Measurements from ENCODE around the gene PRRG2.
A peak's percentile ranks its signal among the peaks of the same experiment; 100 is the strongest.
"Not testable (repeated sequence)": the region's sequence is repeated elsewhere in the genome, so short reads cannot be mapped to it uniquely, and the experiment has no call there.

PRRG2 gene

DNA sequence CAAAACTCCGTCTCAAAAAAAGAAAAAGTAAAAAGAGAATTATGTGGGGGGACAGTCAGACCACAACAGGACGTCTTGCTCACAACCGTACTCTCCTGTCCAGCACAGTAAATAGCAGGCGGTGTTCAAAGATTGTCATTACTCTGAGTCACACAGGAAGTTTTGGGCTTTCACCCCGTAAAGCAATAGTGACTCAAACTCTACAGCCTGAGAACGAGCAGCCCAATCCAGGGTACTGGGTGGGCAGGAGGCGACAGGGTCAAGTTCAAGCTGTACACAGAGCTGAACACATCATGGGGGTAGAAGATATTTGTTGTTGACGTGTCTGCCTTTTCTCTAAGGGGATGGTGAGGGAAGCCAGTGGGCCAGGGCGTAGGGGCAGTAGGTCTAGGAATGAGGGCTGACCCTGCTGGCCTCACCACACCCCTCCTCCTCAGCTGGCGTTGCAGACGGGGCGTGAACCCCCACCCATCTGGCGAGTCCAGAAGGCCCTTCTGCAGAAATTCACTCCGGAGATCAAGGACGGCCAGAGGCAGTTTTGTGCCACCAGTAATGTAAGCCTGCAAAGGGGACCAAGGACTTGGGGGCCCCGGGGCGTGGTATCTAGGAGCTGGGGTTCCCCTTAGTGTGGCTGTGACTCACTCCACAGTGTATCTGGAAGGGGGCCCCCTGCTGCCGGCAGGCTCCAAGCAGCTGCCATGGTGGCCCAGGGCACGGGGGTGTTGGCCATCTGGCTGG, 33.1 kb downstream of the PRRG2 start:
- DNase-seq: peak; percentile 64

DNA sequence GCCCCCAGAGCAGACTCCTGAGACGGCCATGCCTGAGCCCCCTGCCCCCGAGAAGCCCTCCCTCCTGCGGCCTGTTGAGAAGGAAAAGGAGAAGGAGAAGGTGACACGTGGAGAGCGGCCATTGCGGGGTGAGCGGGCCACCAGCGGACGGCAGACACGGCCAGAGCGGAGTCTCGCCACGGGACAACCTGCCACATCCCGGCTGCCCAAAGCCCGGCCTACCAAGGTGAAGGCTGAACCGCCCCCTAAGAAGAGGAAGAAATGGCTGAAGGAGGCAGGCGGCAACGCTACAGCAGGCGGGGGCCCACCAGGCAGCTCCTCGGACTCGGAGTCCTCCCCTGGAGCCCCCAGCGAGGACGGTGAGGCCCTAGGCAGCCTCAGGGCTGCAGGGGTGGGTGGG, 34.7 kb downstream of the PRRG2 start:
- no peak for DNase-seq

DNA sequence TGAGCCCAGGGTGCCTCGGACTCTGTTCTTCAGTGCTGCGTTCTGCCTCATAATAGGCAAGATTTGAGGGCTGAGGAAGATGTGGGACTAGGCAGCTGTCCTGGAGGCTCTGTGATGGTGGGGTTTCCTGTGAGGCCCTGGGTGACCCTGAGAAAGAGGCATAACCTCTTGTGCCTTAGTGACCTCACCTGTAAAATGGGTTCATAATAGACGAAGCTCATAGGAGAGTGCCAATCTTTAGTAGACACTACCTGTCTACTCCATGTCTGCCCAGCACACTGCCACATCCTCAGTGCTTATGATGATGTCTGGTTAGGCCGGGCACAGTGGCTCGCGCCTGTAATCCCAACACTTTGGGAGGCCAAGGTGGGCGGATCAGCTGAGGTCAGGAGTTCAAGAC, 35.4 kb downstream of the PRRG2 start:
- DNase-seq: no peak

DNA sequence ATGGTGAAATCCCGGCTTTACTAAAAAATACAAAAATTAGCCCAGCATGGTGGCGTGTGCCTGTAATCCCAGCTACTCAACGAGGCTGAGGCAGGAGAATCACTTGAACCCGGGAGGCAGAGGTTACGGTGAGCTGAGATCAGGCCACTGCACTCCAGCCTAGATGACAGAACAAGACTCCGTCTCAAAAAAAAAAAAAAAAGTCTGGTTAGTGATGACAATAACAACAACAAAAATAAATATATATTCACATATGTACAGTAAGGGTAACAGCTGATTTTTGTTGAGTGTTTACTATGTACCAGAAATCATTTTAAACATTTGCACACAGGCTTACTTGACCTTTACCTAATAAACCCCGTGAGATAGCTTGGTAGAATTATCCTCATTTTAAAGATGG, 35.8 kb downstream of the PRRG2 start:
- DNase-seq: no peak

DNA sequence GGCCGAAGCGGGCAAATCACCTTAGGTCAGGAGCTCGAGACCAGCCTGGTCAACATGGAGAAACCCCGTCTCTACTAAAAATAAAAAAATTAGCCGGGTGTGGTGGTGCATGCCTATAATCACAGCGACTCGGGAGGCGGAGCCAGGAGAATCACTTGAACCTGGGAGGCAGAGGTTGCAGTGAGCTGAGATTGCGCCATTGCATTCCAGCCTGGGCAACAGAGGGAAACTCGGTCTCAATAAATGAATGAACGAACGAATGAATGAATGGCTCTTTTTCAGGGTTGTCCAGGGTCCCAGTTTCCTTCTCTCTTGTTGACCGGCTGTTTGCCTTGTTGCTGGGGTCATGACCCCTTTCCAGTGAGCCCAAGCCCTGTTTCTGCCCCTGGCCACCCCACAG, 36.7 kb downstream of the PRRG2 start:
- DNase-seq: not testable (repeated sequence)

DNA sequence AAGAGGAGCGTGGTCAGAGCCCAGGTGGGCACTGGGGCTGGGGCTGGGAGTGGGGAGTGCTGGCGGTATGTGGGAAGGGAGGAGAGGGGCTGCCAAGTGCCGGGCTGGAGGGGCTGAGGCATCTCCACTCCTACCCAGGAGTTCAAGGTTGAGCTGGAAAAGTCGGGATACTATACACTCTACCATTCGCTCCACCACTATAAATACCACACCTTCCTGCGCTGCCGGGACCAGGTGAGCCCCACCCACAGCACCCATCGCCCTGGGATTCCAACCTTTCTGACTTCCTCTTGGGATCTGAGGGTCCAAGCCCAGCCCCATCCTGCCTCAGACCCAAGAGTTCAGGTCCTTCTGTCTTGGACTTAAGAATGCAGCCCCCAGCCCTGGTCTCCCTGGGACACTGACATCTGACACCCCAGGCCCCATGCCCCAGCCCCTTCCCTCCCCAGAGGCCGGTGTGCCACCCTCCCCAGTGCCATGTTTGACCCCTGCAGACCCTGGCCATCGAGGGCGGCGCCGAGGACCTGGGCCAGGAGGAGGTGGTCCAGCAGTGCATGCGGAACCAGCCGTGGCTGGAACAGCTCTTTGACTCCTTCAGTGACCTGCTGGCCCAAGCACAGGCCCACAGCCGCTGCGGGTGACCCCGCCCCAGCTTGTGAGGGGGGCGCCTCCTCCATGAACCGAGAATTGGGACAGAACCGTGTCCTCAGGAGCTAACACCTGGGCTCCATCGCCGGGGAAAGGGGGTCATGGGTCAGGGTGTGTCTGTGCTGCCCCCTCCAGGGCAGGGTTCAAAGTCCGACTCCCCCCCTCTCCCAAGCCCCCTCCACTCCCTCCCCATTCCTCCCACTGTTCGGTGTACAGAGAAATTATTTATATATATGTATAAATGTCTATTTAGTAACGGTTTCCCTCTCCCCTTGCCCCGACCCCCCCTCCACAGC, 44.1 kb downstream of the PRRG2 start:
- no peak for DNase-seq

DNA sequence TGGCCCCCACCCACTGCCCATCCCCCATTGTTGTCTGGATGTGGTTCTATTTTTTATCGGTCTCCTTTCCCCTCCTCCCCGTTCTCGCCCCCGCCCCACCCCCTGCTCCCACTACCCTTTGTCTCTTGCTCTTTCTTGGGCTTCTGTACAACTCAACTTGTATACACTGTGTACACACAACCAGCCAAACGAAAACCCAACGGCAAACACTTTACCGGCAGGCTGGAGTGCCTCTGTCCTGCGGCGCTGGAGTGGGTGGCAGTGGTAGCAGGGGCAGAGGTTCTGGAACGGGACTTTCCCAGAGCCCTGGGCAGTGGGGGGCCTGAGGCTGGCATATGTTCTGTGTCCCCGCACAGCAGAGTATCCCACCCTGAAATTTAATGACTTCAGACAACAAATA, 45.1 kb downstream of the PRRG2 start:
- no peak for DNase-seq

DNA sequence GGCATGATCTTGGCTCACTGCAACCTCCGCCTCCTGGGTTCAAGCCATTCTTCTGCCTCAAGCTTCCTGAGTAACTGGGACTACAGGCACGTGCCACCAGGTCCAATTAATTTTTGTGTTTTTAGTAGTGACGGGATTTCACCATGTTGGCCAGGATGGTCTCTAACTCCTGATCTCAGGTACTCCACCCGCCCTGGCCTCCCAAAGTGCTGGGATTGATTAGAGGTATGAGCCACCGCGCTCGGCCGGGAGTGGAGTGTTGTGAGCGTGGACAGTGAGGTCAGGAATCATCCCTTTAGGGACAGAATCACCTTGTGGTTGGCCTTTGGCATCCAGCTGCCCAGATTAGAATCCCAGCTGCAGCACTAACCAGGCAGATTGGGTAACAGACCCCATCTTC, 48.5 kb downstream of the PRRG2 start:
- DNase-seq: no peak

DNA sequence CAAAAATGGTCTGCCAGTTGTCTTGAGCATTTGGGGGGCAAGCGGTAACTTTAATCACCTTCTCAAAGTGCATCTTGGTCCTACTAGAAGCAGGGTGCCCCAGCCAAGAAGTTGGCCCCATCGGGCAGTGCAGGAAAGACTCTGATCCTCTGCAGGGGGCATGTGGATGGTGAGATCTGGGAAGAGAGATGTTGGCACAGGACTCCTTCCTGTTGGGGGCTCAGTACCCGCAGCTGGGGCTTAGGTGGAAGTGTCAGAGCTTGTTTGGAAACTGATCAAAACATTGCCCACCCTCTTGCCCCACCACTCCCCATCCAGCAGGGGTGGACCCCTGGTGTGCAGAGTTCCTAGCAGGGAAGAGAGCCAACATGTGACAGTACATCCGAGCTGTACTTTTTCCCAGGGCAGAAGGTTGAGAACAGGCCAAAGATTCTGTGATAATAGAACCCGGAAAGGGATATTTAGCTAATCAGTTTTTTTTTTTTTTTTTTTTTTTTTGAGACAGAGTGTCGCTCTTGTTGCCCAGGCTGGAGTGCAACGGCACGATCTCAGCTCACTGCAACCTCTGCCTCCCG, 50.0 kb downstream of the PRRG2 start:
- no peak for DNase-seq

DNA sequence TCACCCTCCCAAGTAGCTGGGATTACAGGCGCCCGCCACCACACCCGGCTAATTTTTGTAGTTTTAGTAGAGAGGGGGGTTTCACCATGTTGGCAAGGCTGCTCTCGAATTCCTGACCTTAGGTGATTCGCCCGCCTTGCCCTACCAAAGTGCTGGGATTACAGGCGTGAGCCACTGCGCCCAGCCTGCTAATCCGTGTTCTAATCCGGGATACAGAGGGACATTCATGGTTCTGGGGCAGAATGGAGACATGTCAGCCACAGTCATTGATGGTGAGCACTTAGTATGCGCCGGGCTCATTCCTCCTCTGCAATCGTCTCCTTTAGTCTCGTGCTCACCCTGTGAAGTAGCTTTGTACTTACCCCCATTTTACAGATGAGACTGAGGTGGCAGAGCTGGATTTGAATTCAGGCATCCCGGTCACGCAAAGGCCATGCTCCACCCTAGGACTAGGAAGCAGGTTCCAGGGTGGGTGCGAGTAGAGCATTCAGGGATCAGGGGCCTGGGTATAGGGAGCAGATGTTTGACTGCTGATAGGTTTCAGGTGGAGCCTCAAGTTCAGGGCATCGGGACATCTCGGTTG, 50.6 kb downstream of the PRRG2 start:
- no peak for DNase-seq

DNA sequence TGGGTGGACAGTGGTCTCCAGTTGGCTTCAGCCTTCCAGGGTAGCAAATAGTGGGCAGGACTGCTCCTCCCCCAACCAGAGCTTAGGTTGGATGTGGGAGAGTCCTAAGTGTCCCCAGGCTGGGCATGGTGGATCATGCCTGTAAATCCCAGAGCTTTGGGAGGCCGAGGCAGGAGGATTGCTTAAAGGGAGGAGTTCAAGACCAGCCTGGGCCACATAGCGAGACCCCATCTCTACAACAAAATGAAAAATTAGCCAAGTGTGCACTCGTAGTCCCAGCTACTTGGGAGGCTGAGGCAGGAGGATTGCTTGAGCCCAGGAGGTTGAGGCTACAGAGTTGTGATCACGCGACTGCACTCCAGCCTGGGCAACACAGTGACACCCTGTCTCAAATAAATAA, 51.5 kb downstream of the PRRG2 start:
- DNase-seq: no peak

DNA sequence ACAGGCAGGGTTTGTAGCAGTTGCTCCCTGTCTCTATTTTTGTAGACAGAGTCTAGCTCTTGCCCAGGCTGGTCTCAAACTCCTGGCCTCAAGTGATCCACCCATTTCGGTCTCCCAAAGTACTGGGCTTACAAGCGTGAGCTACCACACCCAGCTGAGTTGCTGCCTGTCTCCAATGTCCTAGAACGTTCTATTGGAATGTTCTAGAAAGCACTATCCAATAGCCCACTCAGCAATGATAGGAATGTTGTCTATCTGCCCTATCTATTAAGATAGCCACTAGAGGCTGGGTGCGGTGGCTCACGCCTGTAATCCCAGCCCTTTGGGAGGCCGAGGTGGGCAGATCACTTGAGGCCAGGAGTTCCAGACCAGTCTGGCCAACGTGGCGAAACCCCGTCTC, 52.2 kb downstream of the PRRG2 start:
- DNase-seq: not testable (repeated sequence)

DNA sequence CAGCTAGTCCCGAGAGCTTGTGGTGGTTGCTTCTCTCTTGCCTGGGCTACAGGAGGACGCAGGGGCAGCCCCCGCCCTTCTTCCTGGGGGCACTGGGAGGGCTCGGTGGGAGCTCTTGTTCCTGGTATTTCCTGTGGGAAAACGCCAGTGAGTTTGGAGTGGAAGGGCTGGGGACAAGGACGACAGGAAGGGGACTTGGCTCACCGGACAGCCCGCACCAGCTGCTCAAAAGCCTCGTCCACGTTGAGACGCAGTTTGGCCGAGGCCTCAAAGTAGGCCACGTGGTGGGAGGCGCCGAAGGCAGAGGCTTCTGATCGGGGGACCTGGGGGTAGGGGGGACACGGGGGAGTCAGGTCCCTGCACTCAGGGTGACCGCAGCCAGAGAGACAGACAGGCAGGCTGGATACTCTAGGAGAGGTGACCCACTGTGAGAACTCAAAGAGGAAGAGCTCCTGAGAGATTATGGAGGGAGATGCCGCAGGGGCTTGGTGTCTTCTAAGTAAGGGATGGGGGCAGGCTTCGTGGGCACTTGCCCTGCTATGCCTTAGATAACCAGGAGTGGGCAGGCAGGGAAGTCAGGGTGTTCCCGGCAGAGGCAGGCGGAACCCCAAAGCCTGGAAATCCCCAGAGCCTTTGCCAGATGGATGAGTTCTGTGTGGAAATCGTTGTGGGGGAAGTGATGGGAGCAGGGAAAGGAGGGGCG, 54.6 kb downstream of the PRRG2 start:
- peak; percentile 38 for DNase-seq

DNA sequence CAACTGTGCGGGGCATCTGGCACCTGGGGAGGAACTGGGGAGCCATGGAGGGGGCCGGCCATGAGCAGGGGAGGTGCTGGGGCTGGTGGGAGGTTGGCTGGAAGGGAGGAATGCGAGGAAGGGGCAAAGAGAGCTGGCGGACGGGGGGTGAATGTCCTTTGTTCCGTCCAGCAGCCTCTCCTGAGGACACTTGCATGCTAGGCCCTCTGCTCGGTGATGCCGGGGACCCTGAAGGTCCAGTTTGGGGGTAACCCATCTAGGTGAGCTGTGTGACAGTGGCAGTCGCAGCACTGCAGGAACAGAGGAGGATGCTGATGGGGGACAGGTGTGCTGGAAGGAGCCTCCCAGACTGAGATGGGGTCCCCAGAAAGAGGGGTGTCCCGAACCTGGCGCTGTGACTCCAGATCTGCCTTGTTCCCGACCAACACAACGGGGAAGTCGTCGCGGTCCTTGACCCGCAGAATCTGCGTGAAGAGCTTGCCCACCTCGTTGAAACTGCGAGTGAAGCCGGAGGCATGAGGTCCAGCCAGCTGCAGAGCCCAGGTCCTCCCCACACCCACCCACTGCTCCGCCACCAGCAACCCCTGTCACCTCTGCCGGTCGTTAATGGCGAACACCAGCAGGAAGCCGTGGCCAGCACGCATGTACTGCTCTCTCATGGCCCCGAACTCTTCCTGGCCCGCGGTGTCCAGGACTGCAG, 55.3 kb downstream of the PRRG2 start:
- DNase-seq: no peak

DNA sequence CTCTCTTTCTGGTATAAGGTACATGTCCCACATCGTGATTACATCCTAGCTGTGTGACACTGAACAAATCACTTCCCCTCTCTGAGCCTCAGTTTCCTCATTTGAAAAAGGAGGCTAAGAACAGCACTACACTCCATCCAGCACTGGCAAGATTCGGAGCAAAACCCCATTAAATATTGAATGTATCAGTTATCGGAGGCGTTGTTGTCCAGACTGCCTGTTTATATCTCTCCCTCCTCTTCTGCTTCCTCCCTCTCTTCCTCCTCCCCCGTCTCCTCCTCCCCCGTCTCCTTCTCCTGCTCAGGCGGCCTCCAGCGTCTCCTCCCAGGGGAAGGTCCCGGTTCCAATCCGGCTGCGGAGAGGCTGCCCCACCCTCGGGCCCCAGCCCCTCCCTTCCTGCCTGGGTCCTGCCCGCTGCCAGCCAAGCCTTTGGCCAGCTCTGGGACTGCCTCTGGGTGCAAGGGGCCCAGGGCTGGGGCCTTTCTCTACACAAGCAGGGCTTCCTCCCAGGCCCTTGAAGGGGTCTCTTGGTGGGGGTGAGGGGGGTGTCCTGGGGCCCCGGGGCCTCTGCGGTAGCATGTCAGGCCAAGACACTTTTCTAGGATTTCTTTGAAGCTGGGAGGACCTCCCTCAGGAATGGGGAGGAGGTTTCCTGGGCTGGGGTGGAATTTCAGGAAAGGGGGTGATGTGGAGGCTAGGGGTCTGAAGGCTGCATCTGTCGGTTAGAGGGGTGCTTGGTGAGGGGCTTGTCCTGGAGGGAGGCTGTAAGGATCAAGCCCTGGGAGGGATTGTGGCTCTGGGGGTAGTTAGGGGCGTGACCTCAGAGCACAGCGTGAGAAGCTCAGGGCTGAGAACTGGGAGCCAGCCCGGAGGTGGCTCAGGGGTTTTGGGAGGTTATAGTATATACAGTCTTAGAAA, 57.0 kb downstream of the PRRG2 start:
- peak; percentile 77 for DNase-seq

DNA sequence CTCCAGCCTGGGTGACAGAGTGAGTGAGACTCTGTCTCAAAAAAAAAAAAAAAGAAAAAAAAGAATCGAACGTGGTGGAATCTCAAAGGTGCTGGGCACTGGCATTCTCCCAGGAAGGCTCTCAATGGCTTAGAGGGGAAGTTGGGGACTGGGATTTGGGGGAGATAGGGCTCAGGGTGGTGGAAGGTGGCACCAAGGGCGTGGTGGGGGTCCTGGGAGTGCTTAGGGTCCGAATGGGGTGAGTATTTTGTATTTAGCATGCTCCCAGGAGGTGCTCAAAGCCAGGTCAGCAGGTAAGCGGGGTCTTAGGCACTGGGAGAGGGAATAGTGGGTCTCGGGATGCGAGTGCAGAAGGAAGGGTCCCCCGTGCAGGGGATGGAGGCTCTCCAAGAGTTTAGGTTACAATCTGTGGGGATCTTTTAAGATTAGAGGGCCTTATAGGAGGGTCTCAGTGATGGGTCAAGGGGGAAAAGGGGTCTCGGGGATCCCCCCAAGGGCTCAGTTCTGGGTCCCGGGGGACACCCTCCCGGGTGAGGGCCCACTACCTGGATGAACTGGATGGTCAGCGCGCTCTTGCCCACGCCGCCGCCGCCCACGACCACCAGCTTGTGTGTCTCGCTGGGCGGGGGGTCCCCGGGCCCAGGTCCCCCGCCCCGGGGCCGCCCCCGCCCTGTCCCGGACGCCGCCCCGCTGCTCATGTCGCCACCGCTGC, 58.4 kb downstream of the PRRG2 start:
- DNase-seq: no peak

DNA sequence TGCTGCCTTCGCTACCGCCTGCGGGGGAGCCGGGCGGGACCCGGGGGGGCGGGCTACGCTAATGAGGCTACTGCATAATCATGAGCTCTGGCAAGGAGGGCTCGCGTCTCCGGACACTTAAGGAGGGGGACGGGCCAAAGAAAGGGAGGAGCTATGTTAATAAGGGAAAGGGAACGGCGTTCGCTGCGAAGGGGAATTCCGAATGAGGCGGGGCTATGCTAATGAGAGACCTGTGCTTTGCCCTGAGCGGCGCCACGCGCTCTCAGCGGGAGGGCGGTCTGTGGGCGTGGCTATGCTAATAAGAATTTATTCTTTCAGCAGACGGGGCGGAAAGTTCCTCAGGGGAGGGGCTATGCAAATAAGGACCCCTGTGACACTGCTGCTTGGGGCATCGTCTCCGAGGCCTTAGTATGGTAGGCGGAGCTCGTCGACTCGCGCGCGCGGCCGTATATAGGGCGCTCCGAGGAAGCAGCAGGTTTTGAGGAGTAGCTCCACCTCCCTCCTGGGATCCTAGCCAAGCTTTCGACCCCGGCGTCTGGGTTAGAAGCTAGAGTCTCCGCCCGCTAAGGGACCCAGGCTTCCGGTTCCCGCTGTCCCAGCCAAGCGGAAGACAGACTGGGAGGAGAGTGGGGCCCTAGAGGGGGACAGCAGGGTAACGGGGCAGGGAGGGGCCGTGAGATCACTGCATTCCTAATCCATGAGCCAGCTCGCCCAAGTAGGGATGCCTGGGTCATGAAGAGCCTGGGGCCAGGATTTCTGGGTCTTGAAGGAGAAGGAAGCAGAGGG, 59.2 kb downstream of the PRRG2 start, which contains the start of gene RRAS:
Gene RRAS, minus strand, starts transcription at position 31 of the 786 bp plus-strand sequence. CDS start 45 bp downstream, outside the sequence.
- DNase-seq: peak; percentile 100
